Adrenal gland (tissue), 12 donors: ENCODE data around the gene NRAS. TPM values are rescaled to one million over a fixed set of nuclear protein-coding genes. Genes with fewer than 3 reads are reported as not detected.
A peak's percentile ranks its signal among the peaks of the same experiment; 100 is the strongest.

ENCODE experiments used
- DNase-seq, 7 donors: peaks; one replicate each; pipeline ENCODE4 v3.0.0-alpha.2; 2019 to 2020
- H3K27ac ChIP-seq, 5 donors: fragments of 200-600 bp; sonication (generic) in 4 of 5; 1 replicate in 3 of 5; 2 replicates in 2 of 5; pipeline versions ENCODE4 v1.5.1 to v1.8.0; 2016 to 2020; ENCODE audit warnings: mild to moderate bottlenecking in 1 of 5
- H3K27me3 ChIP-seq: fragments of 200-600 bp; 2 replicates; pipeline ENCODE4 v1.8.0; 2021
- H3K36me3 ChIP-seq, 2 donors: fragments of 200-600 bp; replicated peaks in 1 of 2; 1 replicate in 1 of 2; 2 replicates in 1 of 2; pipeline versions ENCODE4 v1.5.1 to v1.8.0; 2018 to 2022
- H3K4me1 ChIP-seq, 2 donors: fragments of 200-600 bp; replicated peaks in 1 of 2; 1 replicate in 1 of 2; 2 replicates in 1 of 2; pipeline versions ENCODE4 v1.5.1 to v1.8.0; 2018 to 2021
- H3K4me3 ChIP-seq, 4 donors: fragments of 200-600 bp; sonication (generic) in 3 of 4; one replicate each; pipeline ENCODE4 v1.5.1; 2016 to 2018
- H3K9me3 ChIP-seq, 3 donors: fragments of 200-600 bp; sonication (generic) in 1 of 3; replicated peaks in 1 of 3; 1 replicate in 2 of 3; 2 replicates in 1 of 3; pipeline versions ENCODE4 v1.5.1 to v1.8.0; 2016 to 2021
- POLR2A ChIP-seq, 2 donors: fragments of 450-650 bp; IDR thresholded peaks; one replicate each; pipeline ENCODE4 v1.6.1; 2017; ENCODE audit warnings: antibody characterized with exemption in 2 of 2, mild to moderate bottlenecking in 2 of 2, moderate library complexity in 1 of 2
- WGBS, 4 donors: extraction: QIAGEN DNeasy Blood & Tissue Kit in 2 of 4; methylation state at CpG; one replicate each; pipeline versions ENCODE4 v1.1.5 to v1.1.7; 2013 to 2017; 5-methylcytosine and 5-hydroxymethylcytosine counted together
- intact Hi-C, 2 donors: fragments of 100-400 bp; cut with DNase I; formaldehyde crosslinking; loops; one replicate each; pipeline versions ENCODE4 v1.14.1 to v1.15.0; 2022 to 2023
- polyA plus RNA-seq, 3 donors: library from polyadenylated mRNA; stranded (reverse); fragments of 200-250 nt in 2 of 3; fragments of 350-450 nt in 1 of 3; fragmentation: Illumina TruSeq in 1 of 3; extraction: RNeasy Lipid Tissue Mini Kit (QIAGEN cat#74804) in 1 of 3; gene quantifications; one replicate each; pipeline ENCODE4 v1.2.3, GENCODE V29; 2013 to 2014
- total RNA-seq, 9 donors: library from RNA; depleted of rRNA in 4 of 9; stranded (reverse); fragments of >200 nt in 4 of 9; fragments of 120-200 nt in 1 of 9; fragmentation: NEBNext Ultra II Directional in 1 of 9; extraction: Animal tissue kit (Norgen Biotek cat#: 25700) in 1 of 9; gene quantifications; one replicate each; pipeline versions ENCODE4 v1.1.0 to v1.2.4, GENCODE V29; 2013 to 2023
- TF ChIP-seq, protein P1 (sequence below), 6 experiments: fragments of 450-650 bp in 4 of 6; fragments of 200-600 bp in 2 of 6; sonication (generic) in 1 of 6; IDR thresholded peaks; 1 replicate in 5 of 6; 2 replicates in 1 of 6; pipeline versions ENCODE4 v1.5.1 to v1.8.0; 2016 to 2021; ENCODE audit warnings: antibody characterized with exemption in 6 of 6, mild to moderate bottlenecking in 2 of 6, moderate library complexity in 1 of 6
- donor health status: healthy with polysubstance abuse.
- donor health status: Bipolar disorder and iron deficiency.
- donor health status: DM: yes; HTN: yes; CAD: no.
- donor health status: DM: no; HTN: no; CAD: no.
- donor health status: DM: no; HTN: no; CAD: no.
- donor health status: DM: yes; HTN: yes; CAD: no.

The NRAS gene
- total and polyA plus RNA-seq, 12 donors, result 5.8 to 46.6 (median 18.7) TPM

GRCh38 chr1:114676115-114676514 is 40.5 kb downstream of the NRAS start:
- Histone ChIP-seq H3K27ac (no peak overlapping the region), H3K4me1 (no peaks in the 10 kb centered on the region), H3K4me3 (no peak overlapping the region), H3K9me3 (no peaks in the 10 kb centered on the region), H3K27me3 (no peaks in the 10 kb centered on the region), H3K36me3 (no peaks in the 10 kb centered on the region)
- 78 to 91% (median 82%) methylated on average over 1 of the region's 1 CpG for WGBS, 4 donors
- no peak for DNase-seq
- intact Hi-C loops, result no loop called here
- TF ChIP-seq, protein P1, sequence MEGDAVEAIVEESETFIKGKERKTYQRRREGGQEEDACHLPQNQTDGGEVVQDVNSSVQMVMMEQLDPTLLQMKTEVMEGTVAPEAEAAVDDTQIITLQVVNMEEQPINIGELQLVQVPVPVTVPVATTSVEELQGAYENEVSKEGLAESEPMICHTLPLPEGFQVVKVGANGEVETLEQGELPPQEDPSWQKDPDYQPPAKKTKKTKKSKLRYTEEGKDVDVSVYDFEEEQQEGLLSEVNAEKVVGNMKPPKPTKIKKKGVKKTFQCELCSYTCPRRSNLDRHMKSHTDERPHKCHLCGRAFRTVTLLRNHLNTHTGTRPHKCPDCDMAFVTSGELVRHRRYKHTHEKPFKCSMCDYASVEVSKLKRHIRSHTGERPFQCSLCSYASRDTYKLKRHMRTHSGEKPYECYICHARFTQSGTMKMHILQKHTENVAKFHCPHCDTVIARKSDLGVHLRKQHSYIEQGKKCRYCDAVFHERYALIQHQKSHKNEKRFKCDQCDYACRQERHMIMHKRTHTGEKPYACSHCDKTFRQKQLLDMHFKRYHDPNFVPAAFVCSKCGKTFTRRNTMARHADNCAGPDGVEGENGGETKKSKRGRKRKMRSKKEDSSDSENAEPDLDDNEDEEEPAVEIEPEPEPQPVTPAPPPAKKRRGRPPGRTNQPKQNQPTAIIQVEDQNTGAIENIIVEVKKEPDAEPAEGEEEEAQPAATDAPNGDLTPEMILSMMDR (IDR thresholded peaks at IDR 0.05), result no peak
- TF ChIP-seq POLR2A (IDR thresholded peaks at IDR 0.05), result no peak

DNA sequence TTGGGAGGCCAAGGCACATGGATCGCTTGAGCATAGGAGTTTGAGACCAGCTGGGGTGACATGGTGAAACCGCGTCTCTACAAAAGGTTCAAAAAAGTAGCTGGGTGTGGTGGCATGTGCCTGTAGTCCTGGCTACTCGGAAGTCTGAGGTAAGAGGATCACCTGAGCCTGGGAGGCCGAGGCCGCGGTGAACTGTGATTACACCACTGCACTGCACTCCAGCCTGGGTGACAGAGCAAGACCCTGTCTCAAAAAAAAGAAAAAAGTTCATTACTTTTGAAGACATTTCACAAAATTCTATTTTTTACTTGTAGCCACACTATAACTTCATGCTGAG is 44.7 kb downstream of the NRAS start:
- Histone ChIP-seq H3K4me1 (peaks cover 5 to 7% of the 10 kb centered on the region in 2 donors), H3K27ac (no peak overlapping the region), H3K9me3 (no peaks in the 10 kb centered on the region), H3K27me3 (no peaks in the 10 kb centered on the region), H3K4me3 (no peak overlapping the region), H3K36me3 (no peaks in the 10 kb centered on the region)
- no peak for TF ChIP-seq POLR2A (IDR thresholded peaks at IDR 0.05)
- TF ChIP-seq, protein P1 (IDR thresholded peaks at IDR 0.05), result no peak
- WGBS, 4 donors, result 77 to 88% (median 84%) methylated on average over 7 of the region's 7 CpGs
- intact Hi-C loops, result no loop called here
- DNase-seq, result no peak

GRCh38 chr1:114671011-114671938 is 45.3 kb downstream of the NRAS start:
- DNase-seq, result no peak
- H3K4me1 ChIP-seq, result peaks cover 5 to 7% of the 10 kb centered on the region in 2 donors
- no peak overlapping the region for H3K4me3 ChIP-seq
- H3K36me3 ChIP-seq, result no peaks in the 10 kb centered on the region
- 63 to 74% (median 66%) methylated on average over 9 of the region's 9 CpGs for WGBS, 4 donors
- no peaks in the 10 kb centered on the region for H3K9me3 ChIP-seq
- no peaks in the 10 kb centered on the region for H3K27me3 ChIP-seq
- H3K27ac ChIP-seq, result no peak overlapping the region
- intact Hi-C loops, result no loop called here
- TF ChIP-seq POLR2A (IDR thresholded peaks at IDR 0.05), result no peak
- TF ChIP-seq, protein P1 (IDR thresholded peaks at IDR 0.05), result peak in 4 of 6 experiments; percentile 16 to 30 (median 22)

- WGBS, 4 donors, result 5 to 17% (median 11%) methylated on average over 11 to 45 of the region's 45 CpGs
- intact Hi-C loops, result no loop called here
- Histone ChIP-seq H3K36me3 (no peaks in the 10 kb centered on the region), H3K4me1 (peaks cover 5 to 7% of the 10 kb centered on the region in 2 donors), H3K27ac (peak overlapping the region in 4 of 5 donors; percentile 5 to 90 (median 64)), H3K4me3 (peak overlapping the region; percentile 5 to 62 (median 35)), H3K9me3 (no peaks in the 10 kb centered on the region), H3K27me3 (no peaks in the 10 kb centered on the region)
- peak in 1 of 2 donors; percentile 90 for TF ChIP-seq POLR2A (IDR thresholded peaks at IDR 0.05)
- TF ChIP-seq, protein P1 (IDR thresholded peaks at IDR 0.05), result peak in 5 of 6 experiments; percentile 18 to 44 (median 24)
- peak; percentile 95 to 97 (median 96) for DNase-seq
These were observed 46.2 kb downstream of the NRAS start for GRCh38 chr1:114670083-114671010.
